Parathyroid adenoma (tissue), 2 donors: ENCODE results near the gene PRDM16.

Experiments used
- H2AFZ ChIP-seq: fragments of 300-600 bp; sonication (generic); one replicate; pipeline ENCODE4 v1.7.0; 2017; ENCODE audit warnings: antibody characterized with exemption, mild to moderate bottlenecking
- H3K27ac ChIP-seq: fragments of 300-600 bp; sonication (generic); one replicate; pipeline ENCODE4 v1.7.0; 2017
- H3K27me3 ChIP-seq: fragments of 300-600 bp; sonication (generic); one replicate; pipeline ENCODE4 v1.7.0; 2017; ENCODE audit warnings: low read length; ENCODE audit not compliant: control insufficient read depth, insufficient read depth
- H3K36me3 ChIP-seq: fragments of 300-600 bp; sonication (generic); one replicate; pipeline ENCODE4 v1.7.0; 2017; ENCODE audit warnings: low read length; ENCODE audit not compliant: control insufficient read depth, insufficient read depth
- H3K4me1 ChIP-seq: fragments of 300-600 bp; sonication (generic); one replicate; pipeline ENCODE4 v1.7.0; 2017; ENCODE audit warnings: control low read depth
- H3K4me2 ChIP-seq: fragments of 300-600 bp; sonication (generic); one replicate; pipeline ENCODE4 v1.7.0; 2017; ENCODE audit warnings: low read length
- H3K4me3 ChIP-seq: fragments of 300-600 bp; sonication (generic); one replicate; pipeline ENCODE4 v1.7.0; 2017; ENCODE audit warnings: low read depth, low read length
- H3K79me2 ChIP-seq: fragments of 300-600 bp; sonication (generic); one replicate; pipeline ENCODE4 v1.7.0; 2017; ENCODE audit warnings: control low read depth
- H3K9ac ChIP-seq: fragments of 300-600 bp; sonication (generic); one replicate; pipeline ENCODE4 v1.7.0; 2017; ENCODE audit warnings: mild to moderate bottlenecking
- H3K9me3 ChIP-seq: fragments of 300-600 bp; sonication (generic); one replicate; pipeline ENCODE4 v1.7.0; 2017; ENCODE audit warnings: low read length; ENCODE audit not compliant: control insufficient read depth
- CTCF ChIP-seq: fragments of 300-600 bp; sonication (generic); IDR thresholded peaks from one replicate; pipeline ENCODE4 v1.7.0; 2017; ENCODE audit warnings: antibody characterized with exemption, mild to moderate bottlenecking
- donor health status: primary hyperparathyroidism.

PRDM16 gene

GRCh38 chr1:3481046-3481445 is 412.0 kb downstream of the PRDM16 start:
- H3K9ac ChIP-seq, result no peak overlapping the region
- H3K4me3 ChIP-seq, result no peak overlapping the region
- H3K4me2 ChIP-seq, result no peak overlapping the region
- no peaks in the 10 kb centered on the region for H3K9me3 ChIP-seq
- no peak for TF ChIP-seq CTCF
- no peak overlapping the region for H2AFZ ChIP-seq
- H3K79me2 ChIP-seq, result no peaks in the 10 kb centered on the region
- no peaks in the 10 kb centered on the region for H3K27me3 ChIP-seq
- no peaks in the 10 kb centered on the region for H3K36me3 ChIP-seq
- no peak overlapping the region for H3K27ac ChIP-seq
- H3K4me1 ChIP-seq, result no peaks in the 10 kb centered on the region

GRCh38 chr1:3481836-3482375 is 412.9 kb downstream of the PRDM16 start:
- Histone ChIP-seq H3K4me1 (no peaks in the 10 kb centered on the region), H3K4me3 (no peak overlapping the region), H3K9me3 (no peaks in the 10 kb centered on the region), H3K4me2 (no peak overlapping the region), H3K9ac (no peak overlapping the region), H3K79me2 (no peaks in the 10 kb centered on the region), H3K27me3 (no peaks in the 10 kb centered on the region), H3K27ac (no peak overlapping the region), H3K36me3 (no peaks in the 10 kb centered on the region), H2AFZ (no peak overlapping the region)
- TF ChIP-seq CTCF, result no peak

GRCh38 chr1:3482378-3482849 is 413.4 kb downstream of the PRDM16 start:
- Histone ChIP-seq H3K27me3 (no peaks in the 10 kb centered on the region), H3K27ac (no peak overlapping the region), H3K4me1 (no peaks in the 10 kb centered on the region), H2AFZ (no peak overlapping the region), H3K9ac (no peak overlapping the region), H3K4me3 (no peak overlapping the region), H3K9me3 (no peaks in the 10 kb centered on the region), H3K36me3 (no peaks in the 10 kb centered on the region), H3K4me2 (no peak overlapping the region), H3K79me2 (no peaks in the 10 kb centered on the region)
- TF ChIP-seq CTCF, result no peak

- H2AFZ ChIP-seq, result no peak overlapping the region
- H3K27me3 ChIP-seq, result no peaks in the 10 kb centered on the region
- no peak overlapping the region for H3K9ac ChIP-seq
- H3K4me1 ChIP-seq, result no peaks in the 10 kb centered on the region
- no peaks in the 10 kb centered on the region for H3K79me2 ChIP-seq
- H3K4me2 ChIP-seq, result no peak overlapping the region
- H3K27ac ChIP-seq, result no peak overlapping the region
- H3K9me3 ChIP-seq, result peaks cover 1% of the 10 kb centered on the region
- H3K4me3 ChIP-seq, result no peak overlapping the region
- no peak for TF ChIP-seq CTCF
- H3K36me3 ChIP-seq, result no peaks in the 10 kb centered on the region
Observed at GRCh38 chr1:3483380-3483779, 414.4 kb downstream of the PRDM16 start.

GRCh38 chr1:3483801-3484444 is 414.9 kb downstream of the PRDM16 start:
- Histone ChIP-seq H3K27ac (no peak overlapping the region), H3K4me2 (no peak overlapping the region), H3K9me3 (peaks cover 2% of the 10 kb centered on the region), H3K27me3 (no peaks in the 10 kb centered on the region), H3K9ac (no peak overlapping the region), H3K4me1 (peaks cover under 1% of the 10 kb centered on the region), H3K79me2 (no peaks in the 10 kb centered on the region), H2AFZ (no peak overlapping the region), H3K4me3 (no peak overlapping the region), H3K36me3 (no peaks in the 10 kb centered on the region)
- peak; percentile 68 for TF ChIP-seq CTCF
